BJ (cell line): ENCODE measurements around the gene AGPAT2. TPM values are rescaled to one million over a fixed set of nuclear protein-coding genes. Genes with fewer than 3 reads are reported as not detected.
A peak's percentile ranks its signal among the peaks of the same experiment; 100 is the strongest.

Source experiments
- CTCF ChIA-PET: fragments of 350-600 bp; formaldehyde crosslinking; extraction: SDS; loops from one replicate; lab custom pipeline; 2021; ENCODE audit warnings: antibody characterized with exemption, inconsistent platforms; lab: Yijun Ruan, JAX
- POLR2A ChIA-PET: fragments of 300-600 bp; sonication (Branson Sonifier 250); formaldehyde crosslinking; extraction: SDS; loops from one replicate; lab custom pipeline; 2021; ENCODE audit warnings: antibody characterized with exemption; lab: Charles Lee
- DNase-seq: peaks from one replicate; pipeline ENCODE4 v3.0.0-alpha.2; 2011; ENCODE audit warnings: low read depth
- H3K27me3 ChIP-seq: 2 replicates; pipeline ENCODE4 v1.6.0; 2011; ENCODE audit warnings: low read length; ENCODE audit not compliant: control insufficient read depth, insufficient read depth
- H3K36me3 ChIP-seq: 2 replicates; pipeline ENCODE4 v1.5.1; 2011; ENCODE audit warnings: low read length; ENCODE audit not compliant: control insufficient read depth, insufficient read depth
- H3K4me3 ChIP-seq: 2 replicates; pipeline ENCODE4 v1.5.1; 2011; ENCODE audit warnings: low read depth, mild to moderate bottlenecking, control low read depth, low read length
- CTCF ChIP-seq: IDR thresholded peaks from 2 replicates; pipeline ENCODE4 v1.5.1; 2011; ENCODE audit warnings: low read depth, mild to moderate bottlenecking, control low read depth, inconsistent platforms, low read length, moderate library complexity; ENCODE audit not compliant: insufficient read depth
- polyA plus RNA-seq: library from polyadenylated mRNA; depleted of rRNA; stranded (reverse); fragments of >200 nt; gene quantifications from 2 replicates; pipeline ENCODE4 v1.2.3, GENCODE V29; 2011

AGPAT2 gene
- polyA plus RNA-seq, 1 experiment = 68.3 TPM

GRCh38 chr9:136694163-136694871, 7.1 kb upstream of the AGPAT2 start:
- TF ChIP-seq CTCF = peak; percentile 91
- ChIA-PET POLR2A (no interaction called here), CTCF (interaction anchor here (0.5 to 1.7 kb wide), 9 partner anchors 8 to 215 kb away, joined by 3 to 11 read pairs (median 4); partner anchors contain the start of gene TMEM141)
- DNase-seq = no peak
- Histone ChIP-seq H3K36me3 (no peaks in the 10 kb centered on the region), H3K27me3 (peaks cover 6% of the 10 kb centered on the region), H3K4me3 (no peak overlapping the region)

GRCh38 chr9:136693490-136694162, 6.4 kb upstream of the AGPAT2 start:
- Histone ChIP-seq H3K36me3 (no peaks in the 10 kb centered on the region), H3K4me3 (no peak overlapping the region), H3K27me3 (peaks cover 6% of the 10 kb centered on the region)
- no peak for TF ChIP-seq CTCF
- DNase-seq = no peak
- CTCF ChIA-PET = interaction anchor here (0.6 to 1.7 kb wide), 5 partner anchors 12 to 215 kb away, joined by 3 to 11 read pairs (median 3); partner anchors contain the start of gene TMEM141
- POLR2A ChIA-PET = no interaction called here

GRCh38 chr9:136693135-136693489, 5.9 kb upstream of the AGPAT2 start:
- no peak for DNase-seq
- Histone ChIP-seq H3K27me3 (peaks cover 6% of the 10 kb centered on the region), H3K4me3 (no peak overlapping the region), H3K36me3 (no peaks in the 10 kb centered on the region)
- POLR2A ChIA-PET = no interaction called here
- TF ChIP-seq CTCF = no peak
- CTCF ChIA-PET = interaction anchor here (1.4 to 1.7 kb wide), 2 partner anchors 22 to 98 kb away, joined by 3 to 11 read pairs; partner anchors contain the start of gene TMEM141

- H3K27me3 ChIP-seq = peaks cover 3% of the 10 kb centered on the region
- TF ChIP-seq CTCF = no peak
- CTCF ChIA-PET = interaction anchor here (1.7 kb wide), 1 partner anchor 21 kb away, joined by 11 read pairs; no protein-coding TSS in a partner anchor
- no peak for DNase-seq
- POLR2A ChIA-PET = no interaction called here
- no peaks in the 10 kb centered on the region for H3K36me3 ChIP-seq
- no peak overlapping the region for H3K4me3 ChIP-seq
These were observed 5.2 kb upstream of the AGPAT2 start for GRCh38 chr9:136692185-136693134.
